Activated CD8-positive, alpha-beta memory T cell treated with anti-CD3 and anti-CD28 coated beads for 4 hours (primary cell): ENCODE measurements around the gene LCN15.
"Not testable (repeated sequence)": the region's sequence is repeated elsewhere in the genome, so short reads cannot be mapped to it uniquely, and the experiment has no call there.

ENCODE experiments used
- DNase-seq, 2 donors: peaks; one replicate each; pipeline ENCODE4 v3.0.0-alpha.2; 2020; ENCODE audit warnings: low read depth in 2 of 2

The LCN15 gene, protein sequence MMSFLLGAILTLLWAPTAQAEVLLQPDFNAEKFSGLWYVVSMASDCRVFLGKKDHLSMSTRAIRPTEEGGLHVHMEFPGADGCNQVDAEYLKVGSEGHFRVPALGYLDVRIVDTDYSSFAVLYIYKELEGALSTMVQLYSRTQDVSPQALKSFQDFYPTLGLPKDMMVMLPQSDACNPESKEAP

DNA sequence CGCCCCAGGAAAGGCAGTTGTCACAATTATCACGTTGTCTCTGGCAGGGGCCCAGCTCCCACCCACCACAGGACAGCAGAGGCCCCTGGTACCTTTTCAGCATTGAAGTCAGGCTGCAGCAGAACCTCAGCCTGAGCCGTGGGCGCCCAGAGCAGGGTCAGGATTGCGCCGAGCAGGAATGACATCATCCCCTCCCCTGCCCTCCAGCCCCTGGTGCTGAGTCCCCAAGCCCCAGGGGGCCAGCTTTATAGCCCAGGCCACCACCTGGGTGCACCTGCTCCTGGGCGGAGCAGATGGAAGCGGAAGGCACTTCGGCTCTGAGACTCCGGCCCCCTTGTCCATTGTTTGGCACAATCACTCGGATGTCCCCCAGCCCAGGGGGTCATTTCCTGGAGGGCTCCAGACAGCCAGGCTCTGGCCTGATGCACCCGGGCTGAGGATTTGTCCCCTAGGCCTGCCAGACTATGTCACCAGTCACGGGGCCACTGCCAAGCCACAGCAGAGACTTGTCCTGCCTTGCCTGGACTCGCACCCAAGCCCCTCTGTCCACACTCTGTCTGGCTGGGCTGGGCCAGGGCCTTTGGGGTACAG is at the start of gene LCN15:
LCN15 (minus strand) TSS at position 218 of the 591 bp plus-strand sequence; CDS start at position 188, 30 bp downstream.
- DNase-seq, result no peak

GRCh38 chr9:136808806-136809158 is 44.5 kb upstream of the LCN15 start:
- DNase-seq, result no peak

GRCh38 chr9:136808075-136808805 is 43.9 kb upstream of the LCN15 start:
- DNase-seq, result peak in 1 of 2 donors; percentile 14

DNA sequence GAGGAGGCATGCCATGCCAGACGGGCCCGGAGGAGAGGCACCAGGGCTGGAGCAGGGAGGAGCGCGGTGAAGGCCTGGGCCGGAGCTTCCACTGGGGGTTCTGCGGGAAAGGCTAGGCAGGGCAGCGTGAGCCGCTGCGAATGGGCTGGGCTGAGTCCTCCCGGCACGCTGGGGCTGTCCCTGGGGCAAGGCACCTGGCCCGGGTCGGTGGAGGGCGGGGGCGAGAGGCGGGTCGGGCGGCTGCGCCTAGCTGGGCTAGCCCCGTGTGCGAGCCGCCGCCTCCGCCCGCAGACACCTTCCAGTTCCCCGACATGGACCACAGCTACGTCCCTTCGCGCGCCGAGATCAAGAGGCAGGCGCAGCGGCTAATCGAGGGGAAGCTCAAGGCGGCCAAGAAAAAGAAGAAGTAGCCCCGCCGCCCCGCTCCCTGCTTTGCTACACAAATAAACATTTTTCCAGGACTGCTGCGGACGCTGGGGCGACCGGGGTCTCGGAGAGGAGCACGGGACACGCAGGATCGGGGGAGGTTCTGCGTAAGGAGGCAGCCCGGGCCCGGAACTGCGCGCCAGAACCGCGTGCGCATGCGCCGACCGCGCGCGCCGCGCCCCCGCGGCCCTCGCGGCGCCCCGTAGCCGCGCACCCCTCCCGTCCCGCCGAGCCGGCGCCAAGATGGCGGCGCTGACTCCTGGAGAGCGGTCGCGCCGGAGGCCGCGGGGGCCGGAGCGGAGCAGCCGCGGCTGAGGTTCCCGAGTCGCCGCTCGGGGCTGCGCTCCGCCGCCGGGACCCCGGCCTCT is 43.2 kb upstream of the LCN15 start, which contains the start of gene RABL6:
RABL6 (plus strand) TSS at position 668 of the 794 bp plus-strand sequence. CDS start 249 bp downstream, outside the sequence.
- DNase-seq, result peak; percentile 59 to 61

DNA sequence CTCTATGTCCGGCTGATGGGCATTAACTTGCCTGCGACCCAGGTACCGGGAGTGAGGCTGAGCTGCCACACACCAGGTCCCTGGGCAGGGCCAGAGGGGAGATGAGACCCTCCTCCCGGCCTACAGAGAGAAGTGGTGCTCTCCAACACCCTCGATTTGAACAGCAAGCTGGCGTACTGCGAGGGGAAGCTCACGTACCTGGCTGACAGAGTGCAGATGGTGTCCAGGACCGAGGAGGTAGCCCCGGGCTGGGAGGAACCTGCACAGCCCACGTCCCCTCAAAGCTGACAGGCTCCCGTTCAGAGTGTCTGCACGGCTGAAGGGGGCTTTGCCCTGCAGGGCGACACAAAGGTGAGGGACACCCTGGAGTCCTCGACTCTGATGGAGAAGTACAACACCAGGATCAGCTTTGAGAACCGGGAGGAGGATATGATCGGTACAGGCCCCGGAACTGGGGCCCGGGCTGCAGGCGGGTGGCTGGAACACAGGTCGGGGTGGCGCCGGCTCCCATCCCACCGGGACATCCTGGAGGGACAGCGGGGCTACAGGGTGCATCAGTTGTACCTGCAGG is 42.4 kb upstream of the LCN15 start:
- no peak for DNase-seq

DNA sequence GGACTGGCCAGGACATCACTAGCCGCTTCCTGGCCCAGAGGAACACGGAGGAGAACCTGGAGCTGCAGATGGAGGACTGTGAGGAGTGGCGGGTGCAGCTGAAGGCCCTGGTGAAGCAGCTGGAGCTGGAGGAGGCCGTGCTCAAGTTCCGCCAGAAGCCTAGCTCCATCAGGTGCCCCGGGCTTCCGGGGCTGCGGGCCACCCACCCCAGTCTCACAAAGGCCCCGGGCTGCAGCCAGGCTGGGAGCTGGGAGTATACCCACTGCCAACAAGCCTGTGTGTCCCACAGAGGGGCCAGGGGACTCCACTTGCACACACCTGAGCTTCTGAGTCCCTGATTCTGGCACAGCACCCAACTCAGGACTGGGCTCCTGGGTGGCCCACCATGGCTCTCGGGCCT is 41.7 kb upstream of the LCN15 start:
- no peak for DNase-seq

DNA sequence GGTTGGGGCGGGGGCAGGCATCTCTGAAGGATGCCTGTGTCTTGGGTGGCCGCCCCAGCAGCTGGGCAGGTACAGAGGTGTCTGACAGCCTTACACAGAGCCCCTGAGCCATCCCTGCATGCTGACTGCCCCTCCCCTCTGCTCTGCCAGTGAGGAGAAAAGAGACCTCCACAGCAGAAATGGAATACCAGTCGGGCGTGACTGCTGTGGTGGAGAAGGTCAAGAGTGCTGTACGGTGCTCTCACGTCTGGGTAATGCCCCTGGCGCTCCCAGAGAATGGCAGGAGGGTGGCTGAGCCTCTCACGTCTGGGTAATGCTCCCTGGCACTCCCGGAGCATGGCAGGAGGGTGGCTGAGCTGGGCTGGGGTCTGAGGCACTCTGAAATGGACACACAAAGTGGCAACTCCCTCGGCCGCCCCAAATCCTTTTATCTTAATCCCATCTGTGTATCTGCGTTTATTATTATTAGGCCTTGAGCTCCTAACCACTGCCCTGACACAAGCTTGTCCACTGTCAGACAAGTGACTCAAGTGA is 41.0 kb upstream of the LCN15 start:
- DNase-seq, result no peak

- DNase-seq, result no peak
Measured at GRCh38 chr9:136804509-136805206, 40.3 kb upstream of the LCN15 start.

DNA sequence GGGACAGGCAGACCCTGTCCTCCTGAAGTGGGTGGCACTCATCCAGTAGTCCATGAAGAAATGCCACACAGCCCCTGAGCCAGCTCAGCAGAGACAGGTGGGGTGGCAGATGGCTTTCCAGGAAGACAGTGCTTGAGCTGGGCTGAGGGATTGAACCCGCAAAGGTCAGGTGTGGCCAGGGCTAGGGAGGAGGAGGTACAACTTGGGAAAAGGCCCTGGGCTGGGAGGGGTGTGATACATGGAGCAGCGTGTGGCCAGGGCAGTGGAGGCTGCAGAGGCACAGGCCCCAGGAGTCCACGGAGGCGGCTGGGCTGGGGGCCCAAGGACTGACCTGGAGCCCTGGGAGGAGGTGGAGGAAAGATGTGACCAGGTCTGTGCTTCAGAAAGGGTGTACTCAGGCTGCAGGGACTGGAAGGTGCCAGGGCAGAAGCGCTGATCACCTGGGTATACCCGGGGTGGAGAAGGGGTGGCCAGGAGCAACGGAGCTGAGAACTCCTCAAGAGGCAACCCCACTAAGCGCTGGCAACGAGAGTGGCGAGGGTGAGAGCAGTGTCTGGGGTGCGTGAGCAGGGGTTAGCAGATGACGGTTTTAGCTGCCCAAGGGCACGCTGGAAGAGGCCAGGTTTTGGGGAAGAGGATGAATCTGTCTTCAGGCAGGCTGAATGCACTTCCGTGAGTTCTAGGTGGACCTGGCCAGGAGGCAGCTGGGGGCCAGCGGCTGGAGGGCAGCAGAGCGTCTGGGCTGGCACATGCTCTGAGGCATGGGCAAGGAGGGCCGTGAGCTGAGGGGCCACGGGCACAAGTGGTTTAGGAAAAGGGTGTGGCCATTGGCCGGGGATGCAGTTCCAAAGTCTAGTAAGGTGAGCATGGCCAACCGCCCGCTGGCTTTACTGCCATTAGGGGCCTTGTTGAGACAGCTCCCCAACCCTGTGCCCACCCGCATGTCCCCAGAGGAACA is 39.5 kb upstream of the LCN15 start:
- DNase-seq, result no peak

GRCh38 chr9:136803009-136803550 is 38.8 kb upstream of the LCN15 start:
- not testable (repeated sequence) for DNase-seq

- no peak for DNase-seq
Measured at GRCh38 chr9:136802321-136802720, 38.0 kb upstream of the LCN15 start.

- DNase-seq, result peak; percentile 83 to 85
Measured at GRCh38 chr9:136799854-136800657, 35.7 kb upstream of the LCN15 start.

DNA sequence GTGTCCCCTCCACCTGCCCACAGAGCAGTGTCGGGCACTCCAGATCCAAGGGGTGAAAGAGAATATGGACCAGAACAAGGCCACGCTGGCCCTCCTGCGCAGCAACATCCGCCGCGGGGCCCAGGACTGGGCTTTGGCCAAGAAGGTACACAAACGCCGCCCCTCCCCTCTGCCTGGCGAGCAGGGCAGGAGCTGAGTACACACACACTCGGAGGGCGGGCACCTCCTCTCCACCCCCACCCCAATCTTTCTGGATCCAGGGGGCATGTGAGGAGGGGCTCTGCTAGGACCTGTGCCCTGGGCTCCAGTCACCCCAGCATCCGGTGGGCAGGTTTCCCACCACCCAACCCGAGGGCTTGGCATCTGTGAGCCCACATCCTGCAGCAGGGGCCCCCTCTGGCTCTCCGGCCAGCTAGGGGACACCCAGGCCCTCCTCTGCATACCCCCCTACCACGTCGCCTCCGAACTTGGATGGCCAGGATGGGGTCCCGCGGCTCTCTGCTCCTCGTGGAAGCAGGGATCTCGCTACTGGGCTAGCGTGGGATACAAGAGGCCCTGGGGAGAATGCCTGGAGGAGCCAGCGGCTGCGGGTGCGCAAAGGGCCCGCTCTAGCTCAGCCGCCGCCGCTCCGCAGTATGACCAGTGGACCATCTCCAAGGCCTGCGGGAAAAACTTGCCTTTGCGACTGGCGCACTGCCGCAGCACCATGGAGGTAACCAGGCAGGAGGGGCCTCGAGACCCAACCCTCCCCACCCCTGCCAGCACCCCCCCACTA is 34.9 kb upstream of the LCN15 start:
- DNase-seq, result no peak

DNA sequence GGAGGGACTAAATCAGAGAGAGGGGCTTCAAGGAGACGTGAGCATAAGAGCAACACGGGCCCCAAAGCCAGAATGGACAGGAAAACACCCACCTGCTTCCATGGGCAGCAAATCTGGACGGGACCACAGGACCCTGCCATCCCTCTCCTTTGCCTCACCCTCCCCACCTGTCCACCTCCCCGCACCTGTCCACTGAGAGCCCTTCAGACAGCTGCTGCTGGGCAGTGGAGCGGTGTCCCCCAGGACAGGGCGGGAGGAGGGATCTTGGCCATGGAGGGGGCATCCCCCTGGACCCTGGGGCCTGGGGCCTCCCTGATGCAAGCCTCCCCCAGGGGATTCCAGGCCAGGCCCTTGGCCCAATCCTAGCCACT is 34.4 kb upstream of the LCN15 start:
- DNase-seq, result no peak

DNA sequence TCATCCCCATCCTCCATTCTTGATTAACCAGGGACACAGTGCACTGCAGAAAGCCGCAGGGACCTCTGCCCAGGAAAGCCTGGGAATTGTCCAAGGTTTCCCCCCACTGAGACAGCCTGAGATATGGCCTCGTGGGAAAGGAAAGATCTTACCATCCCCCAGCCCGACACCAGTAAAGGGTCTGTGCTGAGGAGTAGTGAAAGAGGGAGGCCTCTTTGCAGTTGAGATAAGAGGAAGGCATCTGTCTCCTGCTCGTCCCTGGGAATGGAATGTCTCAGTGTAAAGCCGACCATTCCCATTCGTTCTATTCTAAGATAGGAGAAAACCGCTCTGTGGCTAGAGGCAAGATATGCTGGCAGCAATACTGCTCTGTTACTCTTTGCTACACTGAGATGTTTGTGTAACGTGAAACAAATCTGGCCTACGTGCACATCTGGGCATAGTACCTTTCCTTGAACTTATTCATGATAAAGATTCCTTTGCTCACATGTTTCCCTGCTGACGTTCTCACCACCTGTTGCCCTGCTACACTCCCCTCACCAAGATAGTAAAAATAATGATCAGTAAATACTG is 32.5 kb upstream of the LCN15 start:
- not testable (repeated sequence) for DNase-seq

GRCh38 chr9:136796238-136796774 is 32.0 kb upstream of the LCN15 start, which contains the start of gene CCDC183:
Gene CCDC183 (plus strand): TSS chr9:136796338. CDS start chr9:136796398, 60 bp downstream.
- DNase-seq, result no peak

DNA sequence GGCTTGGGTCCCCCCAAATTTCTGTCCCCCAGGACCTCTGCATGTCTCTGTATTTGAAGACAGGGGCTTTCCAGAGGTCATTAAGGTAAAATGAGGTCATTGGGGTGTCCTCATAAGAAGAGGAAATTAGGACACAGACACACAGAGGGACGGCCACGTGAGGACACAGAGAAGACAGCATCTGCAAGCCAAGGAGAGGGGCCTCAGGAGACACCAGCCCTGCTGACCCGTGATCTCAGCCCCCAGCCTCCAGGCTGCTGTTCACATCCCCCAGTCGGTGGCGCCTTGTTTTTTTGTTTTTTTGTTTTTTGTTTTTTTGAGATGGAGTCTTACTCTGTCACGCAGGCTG is 30.7 kb upstream of the LCN15 start:
- no peak for DNase-seq
